Kidney (tissue), 14 donors: Measurements from ENCODE around the gene TSEN34. TPM values are rescaled to one million over a fixed set of nuclear protein-coding genes. Genes with fewer than 3 reads are reported as not detected.
A peak's percentile ranks its signal among the peaks of the same experiment; 100 is the strongest.

Source experiments
- DNase-seq, 5 donors: peaks; one replicate each; pipeline ENCODE4 v3.0.0-alpha.2; 2013 to 2020
- FAIRE-seq: peaks from 2 replicates; lab custom pipeline; 2012; peaks lifted over from hg19 to GRCh38; lab: Jason Lieb, UNC
- H3K27ac ChIP-seq, 2 donors: one replicate each; pipeline ENCODE4 v1.7.0; 2013; ENCODE audit warnings: low read depth in 2 of 2, low read length in 2 of 2, inconsistent platforms in 1 of 2
- H3K27me3 ChIP-seq: one replicate; pipeline ENCODE4 v1.7.1; 2013; ENCODE audit warnings: low read length, inconsistent platforms; ENCODE audit not compliant: control insufficient read depth, insufficient read depth
- H3K36me3 ChIP-seq, 3 donors: one replicate each; pipeline versions ENCODE4 v1.7.0 to v1.7.1; 2013; ENCODE audit warnings: low read length in 3 of 3, control low read depth in 1 of 3, inconsistent platforms in 1 of 3; ENCODE audit not compliant: insufficient read depth in 3 of 3, control insufficient read depth in 2 of 3
- H3K4me1 ChIP-seq, 3 donors: one replicate each; pipeline versions ENCODE4 v1.7.0 to v1.7.1; 2013; ENCODE audit warnings: low read length in 3 of 3, inconsistent platforms in 1 of 3, low read depth in 1 of 3; ENCODE audit not compliant: control insufficient read depth in 2 of 3, insufficient read depth in 2 of 3
- H3K4me3 ChIP-seq, 3 donors: one replicate each; pipeline versions ENCODE4 v1.7.0 to v1.8.1; 2013; ENCODE audit warnings: low read length in 3 of 3, control low read depth in 1 of 3, inconsistent platforms in 1 of 3
- H3K9ac ChIP-seq, 3 donors: one replicate each; pipeline versions ENCODE4 v1.7.0 to v1.7.1; 2013; ENCODE audit warnings: low read length in 3 of 3, control low read depth in 1 of 3, inconsistent platforms in 1 of 3
- H3K9me3 ChIP-seq, 3 donors: one replicate each; pipeline versions ENCODE4 v1.7.0 to v1.7.1; 2013; ENCODE audit warnings: low read length in 3 of 3, control low read depth in 1 of 3, inconsistent platforms in 1 of 3; ENCODE audit not compliant: control insufficient read depth in 2 of 3, insufficient read depth in 1 of 3
- CTCF ChIP-seq: IDR thresholded peaks from 3 replicates; pipeline ENCODE4 v1.5.1; 2012; ENCODE audit warnings: mild to moderate bottlenecking, moderate library complexity, borderline replicate concordance; ENCODE audit not compliant: insufficient read depth; ENCODE audit errors: extremely low read depth
- intact Hi-C: fragments of 100-400 bp; cut with DNase I; formaldehyde crosslinking; loops from one replicate; pipeline ENCODE4 v1.11.1; 2022
- polyA plus RNA-seq: library from polyadenylated mRNA; stranded (reverse); fragments of 350-450 nt; fragmentation: Illumina TruSeq; extraction: RNeasy Lipid Tissue Mini Kit (QIAGEN cat#74804); gene quantifications from one replicate; pipeline ENCODE4 v1.2.3, GENCODE V29; 2014; ENCODE audit warnings: low read depth, low replicate concordance; ENCODE audit not compliant: insufficient read depth
- total RNA-seq: library from RNA; stranded (reverse); fragmentation: NEBNext Ultra II Directional; extraction: Animal tissue kit (Norgen Biotek cat#: 25700); gene quantifications from one replicate; pipeline ENCODE4 v1.2.1, GENCODE V29; 2021
- donor health status: control.
- donor health status: control.
- donor health status: control.
- donor health status: control.
- donor health status: control.
- donor health status: DM: yes; HTN: yes; CAD: no.
- donor health status: Normal renal cell carcinoma (clear cell type).

Gene TSEN34
- total and polyA plus RNA-seq, 2 donors from 2014 or later, result 33.8 to 51.0 TPM

GRCh38 chr19:54201172-54201701 is 10.1 kb downstream of the TSEN34 start:
- peak in 1 of 5 donors; percentile 62 for DNase-seq
- no peak for FAIRE-seq
- peaks cover 19 to 29% (median 20%) of the 10 kb centered on the region in 3 donors for H3K36me3 ChIP-seq
- no peaks in the 10 kb centered on the region for H3K9me3 ChIP-seq
- H3K27me3 ChIP-seq, result no peaks in the 10 kb centered on the region
- intact Hi-C loops, result no loop called here
- H3K9ac ChIP-seq, result peak overlapping the region; percentile 72 to 94 (median 90)
- peaks cover 11 to 29% (median 22%) of the 10 kb centered on the region in 3 donors for H3K4me1 ChIP-seq
- no peak for TF ChIP-seq CTCF
- peak overlapping the region; percentile 84 to 94 (median 92) for H3K4me3 ChIP-seq
- peak overlapping the region; percentile 95 to 97 for H3K27ac ChIP-seq

- DNase-seq (peak in 1 of 5 donors; percentile 18), FAIRE-seq (no peak)
- H3K27me3 ChIP-seq, result no peaks in the 10 kb centered on the region
- TF ChIP-seq CTCF, result no peak
- H3K36me3 ChIP-seq, result peaks cover 19 to 36% (median 27%) of the 10 kb centered on the region in 3 donors
- H3K27ac ChIP-seq, result peak overlapping the region; percentile 4 to 95
- peak overlapping the region in 1 of 3 donors; percentile 94 for H3K9ac ChIP-seq
- peak overlapping the region in 2 of 3 donors; percentile 92 to 94 for H3K4me3 ChIP-seq
- intact Hi-C loops, result no loop called here
- peaks cover 11 to 29% (median 22%) of the 10 kb centered on the region in 3 donors for H3K4me1 ChIP-seq
- no peaks in the 10 kb centered on the region for H3K9me3 ChIP-seq
These were observed 10.9 kb downstream of the TSEN34 start for GRCh38 chr19:54201980-54202379.

- TF ChIP-seq CTCF, result no peak
- H3K4me3 ChIP-seq, result peak overlapping the region in 2 of 3 donors; percentile 0 to 92
- FAIRE-seq (no peak), DNase-seq (peak in 2 of 5 donors; percentile 14 to 43)
- peaks cover 22 to 47% (median 32%) of the 10 kb centered on the region in 3 donors for H3K36me3 ChIP-seq
- H3K27ac ChIP-seq, result no peak overlapping the region
- peak overlapping the region in 1 of 3 donors; percentile 94 for H3K9ac ChIP-seq
- intact Hi-C loops, result no loop called here
- no peaks in the 10 kb centered on the region for H3K27me3 ChIP-seq
- no peaks in the 10 kb centered on the region for H3K9me3 ChIP-seq
- peaks cover 11 to 31% (median 22%) of the 10 kb centered on the region in 3 donors for H3K4me1 ChIP-seq
These were observed 12.1 kb downstream of the TSEN34 start for GRCh38 chr19:54203151-54203611.
